Bronchus fibroblast of lung (primary cell): ENCODE measurements around the gene VEGFD. TPM values are rescaled to one million over a fixed set of nuclear protein-coding genes. Genes with fewer than 3 reads are reported as not detected.

Source experiments
- total RNA-seq: library from RNA; depleted of rRNA; stranded (reverse); fragments of >200 nt; gene quantifications from 2 replicates; pipeline ENCODE4 v1.2.3, GENCODE V29; 2015

Gene VEGFD
- total RNA-seq = under 0.01 TPM in 1 of 2 replicates, not detected in the other

GRCh38 chrX:15384304-15384703, at the start of gene VEGFD:
TSS of gene VEGFD (minus strand) at chrX:15384413. CDS start at chrX:15383946, 467 bp downstream.

GRCh38 chrX:15335135-15336022, 48.8 kb downstream of the VEGFD start, which contains the start of gene PIGA:
TSS of gene PIGA (minus strand) at chrX:15335523. CDS start at chrX:15331930, 3,593 bp downstream.

GRCh38 chrX:15315509-15315908, 68.7 kb downstream of the VEGFD start, which contains the start of gene ASB11:
TSS of gene ASB11 (minus strand) at chrX:15315640. CDS start at chrX:15315605, 35 bp downstream.

Other genes with a start within 250 kb of the VEGFD start
- gene ASB9, start 114.3 kb downstream of the VEGFD start, total RNA-seq = 0.74 and 2.0 TPM in 2 replicates
- gene ASB11, start 68.8 kb downstream of the VEGFD start, total RNA-seq = not detected in 2 replicates
- gene PIGA, start 48.9 kb downstream of the VEGFD start, total RNA-seq = 5.1 and 7.6 TPM in 2 replicates
- 7.7 and 8.5 TPM in 2 replicates for gene PIR, start 108.9 kb upstream of the VEGFD start, total RNA-seq
- not detected in 2 replicates for gene BMX, start 116.4 kb upstream of the VEGFD start, total RNA-seq
- not detected in 2 replicates for gene ACE2, start 216.5 kb upstream of the VEGFD start, total RNA-seq